HG03097 (cell line): ENCODE data around the gene ANKRD65.
"Not testable (repeated sequence)": the region's sequence is repeated elsewhere in the genome, so short reads cannot be mapped to it uniquely, and the experiment has no call there.

Source experiments
- ATAC-seq: cut with Tn5 transposase; IDR thresholded peaks from one replicate; pipeline ENCODE4 v1.9.1; 2021; ENCODE audit not compliant: unreplicated experiment, low FRiP score

The ANKRD65 gene

DNA sequence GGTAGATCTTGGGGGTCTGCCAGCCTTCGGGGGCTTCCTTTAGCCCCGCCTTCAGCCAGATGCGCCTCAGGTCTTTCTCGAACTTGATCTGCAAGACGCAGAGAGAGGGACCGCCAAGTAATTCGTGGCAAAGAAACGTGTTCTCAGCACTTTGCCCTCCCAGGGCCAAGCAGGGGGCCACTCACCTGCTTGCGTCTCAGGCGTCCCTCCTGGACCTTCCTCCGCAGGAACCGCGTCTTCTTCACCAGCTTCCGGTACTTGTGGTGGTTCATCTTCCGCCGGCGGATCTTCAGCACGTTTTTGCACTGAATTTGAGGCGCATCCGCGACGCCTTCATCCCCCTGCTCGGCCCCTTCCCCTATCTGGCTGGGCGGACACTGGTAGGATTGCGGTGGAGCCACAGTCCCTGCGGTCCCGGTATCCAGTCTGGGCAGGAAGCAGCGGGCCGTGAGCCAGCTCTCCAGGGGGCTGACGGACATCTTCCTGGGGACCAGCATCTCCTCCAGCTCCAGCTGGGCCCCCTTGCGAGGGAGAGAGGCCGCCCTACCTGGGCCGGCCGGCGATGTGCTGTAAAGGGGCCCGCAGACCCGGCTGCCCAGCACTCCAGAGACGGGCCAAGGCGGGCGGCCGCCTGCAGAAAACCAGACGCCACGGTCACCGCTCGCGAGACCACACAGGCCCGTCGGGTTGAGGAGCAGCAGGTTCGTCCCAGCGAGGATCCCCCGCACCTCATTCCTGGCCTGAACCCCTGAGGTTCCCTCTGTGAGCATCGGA is 47.1 kb downstream of the ANKRD65 start:
- no peak for ATAC-seq

DNA sequence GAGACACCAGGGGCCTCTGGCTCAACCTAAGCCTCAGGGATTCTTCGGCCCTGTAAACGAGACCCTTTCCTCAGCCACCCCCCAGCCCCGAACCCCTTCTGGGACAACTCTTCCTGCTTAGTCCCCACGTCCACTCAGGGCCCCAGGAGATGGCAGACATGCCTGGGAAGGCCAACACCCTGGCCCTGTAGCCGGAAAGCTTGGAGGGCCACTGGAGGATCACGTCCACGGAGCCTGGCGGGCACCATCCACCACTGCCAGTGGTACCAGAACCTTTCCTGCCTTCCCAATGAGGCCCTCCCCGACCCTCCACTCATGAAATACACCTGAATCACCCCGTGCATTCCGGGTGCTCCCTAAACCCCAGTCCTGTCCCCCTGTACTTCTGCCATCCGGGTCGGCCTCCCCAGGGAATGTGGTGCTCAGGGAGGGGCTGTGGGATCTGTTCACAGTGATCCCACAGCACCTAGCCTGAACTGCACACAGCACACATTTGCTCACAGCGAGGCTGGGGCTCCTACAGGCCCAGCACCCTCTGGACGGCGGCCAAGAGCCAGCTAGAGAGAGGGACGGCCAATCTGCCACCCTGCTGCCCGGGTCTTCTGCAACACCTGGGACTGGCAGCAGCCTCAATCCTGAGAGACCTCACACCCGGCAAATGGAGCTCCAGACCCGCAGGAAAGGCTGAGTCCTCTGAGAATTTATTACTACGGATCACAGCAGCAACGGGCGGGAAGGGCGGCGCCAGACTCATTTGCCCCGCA is 47.8 kb downstream of the ANKRD65 start:
- no peak for ATAC-seq

DNA sequence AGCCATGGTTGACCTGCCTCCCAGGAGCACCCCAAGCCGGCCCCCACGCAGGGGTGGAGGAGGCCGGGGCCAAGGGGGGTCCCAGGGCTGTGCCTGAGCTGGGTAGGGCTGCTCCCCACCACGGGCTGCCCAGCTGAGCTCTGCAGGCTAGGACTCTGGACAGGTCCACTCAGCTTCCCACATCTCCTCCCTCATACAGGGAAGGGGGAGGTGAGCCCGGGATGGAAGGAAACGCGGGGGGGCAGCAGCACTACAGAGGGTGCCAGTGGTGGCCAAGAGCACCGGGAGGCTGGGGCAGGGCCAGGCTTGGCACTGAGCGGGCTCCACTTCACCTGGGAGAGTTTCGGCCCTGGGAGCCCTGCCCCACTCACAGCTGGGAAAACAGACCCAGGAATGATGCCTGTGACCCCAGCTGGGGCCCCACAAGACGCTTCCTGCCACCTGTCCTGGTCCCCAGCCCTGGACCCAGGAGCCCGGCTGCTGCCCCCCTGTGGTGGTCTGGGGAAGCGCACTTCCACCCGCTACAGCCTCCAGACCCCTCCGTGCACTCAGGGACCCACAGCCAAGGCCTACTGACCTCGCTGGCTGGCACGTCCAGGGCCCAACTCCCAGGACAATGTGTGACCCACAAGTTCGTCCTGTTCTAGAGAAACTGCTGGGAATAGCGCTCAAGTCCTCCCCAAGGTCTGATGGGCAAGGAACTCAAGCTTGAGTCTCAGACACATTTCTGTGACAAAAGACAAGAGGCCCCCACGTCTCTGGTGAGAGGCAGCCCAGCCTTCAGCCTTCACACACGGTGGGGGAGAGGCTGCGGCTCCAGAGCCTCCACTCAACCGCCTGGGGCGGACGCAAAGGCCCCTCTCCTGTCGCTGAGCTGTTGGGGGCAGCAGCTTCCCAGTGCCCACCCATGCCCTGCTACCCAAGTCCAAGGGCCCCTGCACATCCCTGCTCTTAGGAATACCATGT is 49.0 kb downstream of the ANKRD65 start:
- no peak for ATAC-seq

- ATAC-seq = no peak
These were observed 49.7 kb downstream of the ANKRD65 start for GRCh38 chr1:1371364-1371745.

DNA sequence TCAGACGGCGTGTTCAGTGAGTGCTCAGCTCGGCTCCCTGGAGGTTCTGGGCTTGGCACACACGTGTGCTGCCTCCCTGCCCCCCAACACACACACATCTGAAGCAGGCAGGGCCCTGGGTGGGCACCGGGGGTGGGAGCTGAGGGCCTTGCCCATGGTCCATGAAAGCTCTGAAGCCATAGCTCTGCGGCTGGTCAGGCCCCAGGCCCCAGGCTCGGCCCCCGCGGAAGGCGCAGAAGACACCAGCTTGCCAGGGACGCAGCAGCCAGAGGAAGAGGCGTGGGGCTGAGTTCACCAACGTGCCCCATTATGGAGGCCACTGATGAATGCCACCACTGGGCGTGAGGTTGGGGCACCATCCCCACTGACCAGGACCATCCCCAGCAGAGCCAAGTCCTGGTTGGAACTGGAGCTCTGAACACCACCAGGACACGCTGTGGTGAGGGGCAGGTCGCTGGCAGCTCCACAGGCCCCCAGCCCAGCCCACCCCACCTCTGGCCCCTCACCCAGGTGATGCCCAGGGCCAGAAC is 50.2 kb downstream of the ANKRD65 start:
- no peak for ATAC-seq

- not testable (repeated sequence) for ATAC-seq
These were observed 51.0 kb downstream of the ANKRD65 start for GRCh38 chr1:1370094-1370493.
